ENCODE measurements around the gene RFLNA.

The RFLNA gene

GRCh38 chr12:124303579-124304313, 8.9 kb downstream of the RFLNA start:
- DNase-seq (ENCODE audit: low read depth in 3 of 3), result no peak

- no peak for DNase-seq (ENCODE audit: low read depth in 3 of 3)
Observed at GRCh38 chr12:124304314-124304790, 9.5 kb downstream of the RFLNA start.

GRCh38 chr12:124305136-124305535, 10.2 kb downstream of the RFLNA start:
- no peak for DNase-seq (ENCODE audit: low read depth in 3 of 3)

- DNase-seq (ENCODE audit: low read depth in 3 of 3), result no peak
Observed at GRCh38 chr12:124305776-124306685, 11.1 kb downstream of the RFLNA start.

GRCh38 chr12:124306686-124307555, 12.0 kb downstream of the RFLNA start:
- DNase-seq (ENCODE audit: low read depth in 3 of 3), result no peak

- DNase-seq (ENCODE audit: low read depth in 3 of 3), result no peak
Observed at GRCh38 chr12:124307556-124307825, 12.6 kb downstream of the RFLNA start.

GRCh38 chr12:124308741-124309140, 13.8 kb downstream of the RFLNA start:
- DNase-seq (ENCODE audit: low read depth in 3 of 3), result no peak

- no peak for DNase-seq (ENCODE audit: low read depth in 3 of 3)
Observed at GRCh38 chr12:124309231-124309630, 14.3 kb downstream of the RFLNA start.

GRCh38 chr12:124309744-124310143, 14.9 kb downstream of the RFLNA start:
- DNase-seq (ENCODE audit: low read depth in 3 of 3), result no peak

GRCh38 chr12:124310178-124310577, 15.3 kb downstream of the RFLNA start:
- no peak for DNase-seq (ENCODE audit: low read depth in 3 of 3)

- DNase-seq (ENCODE audit: low read depth in 3 of 3), result no peak
Observed at GRCh38 chr12:124310785-124311184, 15.9 kb downstream of the RFLNA start.

- DNase-seq (ENCODE audit: low read depth in 3 of 3), result no peak
Observed at GRCh38 chr12:124311292-124312109, 16.6 kb downstream of the RFLNA start.

GRCh38 chr12:124312601-124313000, 17.7 kb downstream of the RFLNA start:
- DNase-seq (ENCODE audit: low read depth in 3 of 3), result no peak

- DNase-seq (ENCODE audit: low read depth in 3 of 3), result no peak
Observed at GRCh38 chr12:124314207-124314606, 19.3 kb downstream of the RFLNA start.

GRCh38 chr12:124314766-124315165, 19.9 kb downstream of the RFLNA start:
- no peak for DNase-seq (ENCODE audit: low read depth in 3 of 3)

- DNase-seq (ENCODE audit: low read depth in 3 of 3), result no peak
Observed at GRCh38 chr12:124315372-124316044, 20.6 kb downstream of the RFLNA start.

- no peak for DNase-seq (ENCODE audit: low read depth in 3 of 3)
Observed at GRCh38 chr12:124316257-124316900, 21.5 kb downstream of the RFLNA start.

GRCh38 chr12:124317400-124317799, 22.5 kb downstream of the RFLNA start:
- DNase-seq (ENCODE audit: low read depth in 3 of 3), result no peak

- DNase-seq (ENCODE audit: low read depth in 3 of 3), result no peak
Observed at GRCh38 chr12:124318278-124319020, 23.6 kb downstream of the RFLNA start.
